Panc1 (cell line): ENCODE results near the gene CREB1. TPM values are rescaled to one million over a fixed set of nuclear protein-coding genes. Genes with fewer than 3 reads are reported as not detected.

ENCODE experiments used
- ATAC-seq: fragments of 200-7000 bp; cut with Tn5 transposase; 2 replicates; pipeline ENCODE4 v1.9.1; 2020; ENCODE audit warnings: mild to moderate bottlenecking, moderate library complexity
- BruUV-seq: library from RNA; stranded (reverse); fragments of 400-500 nt; replicated peaks from 2 replicates; lab custom pipeline; 2021; lab: Mats Ljungman, UMichigan
- CTCF ChIA-PET: fragments of 300-600 bp; sonication (Branson Sonifier 250); formaldehyde crosslinking; loops from one replicate; lab custom pipeline; 2022; ENCODE audit warnings: antibody characterized with exemption; lab: Charles Lee
- POLR2A ChIA-PET: fragments of 300-600 bp; sonication (Branson Sonifier 250); formaldehyde crosslinking; loops from one replicate; lab custom pipeline; 2022; ENCODE audit warnings: antibody characterized with exemption; lab: Charles Lee
- DNase-seq: peaks from one replicate; pipeline ENCODE4 v3.0.0-alpha.2; 2010; ENCODE audit warnings: low read depth, low spot score
- H3K27ac ChIP-seq: 2 replicates; pipeline ENCODE4 v1.5.1; 2011; ENCODE audit warnings: mild to moderate bottlenecking, low read length, inconsistent platforms
- H3K27me3 ChIP-seq: fragments of 200-500 bp; sonication (Bioruptor generic); 2 replicates; pipeline ENCODE4 v1.6.0; 2014; ENCODE audit warnings: low read length, inconsistent platforms; ENCODE audit not compliant: control insufficient read depth, insufficient read depth
- H3K36me3 ChIP-seq: fragments of 200-500 bp; sonication (Bioruptor generic); 2 replicates; pipeline ENCODE4 v1.5.1; 2014; ENCODE audit warnings: inconsistent platforms, mild to moderate bottlenecking, low read length, moderate library complexity; ENCODE audit not compliant: control insufficient read depth, insufficient read depth
- H3K4me1 ChIP-seq: 2 replicates; pipeline ENCODE4 v1.5.1; 2011; ENCODE audit warnings: inconsistent platforms, mild to moderate bottlenecking, low read length, moderate library complexity; ENCODE audit not compliant: control insufficient read depth, insufficient read depth
- H3K4me3 ChIP-seq, 2 experiments: 2 replicates each; pipeline ENCODE4 v1.5.1; 2011 to 2012; ENCODE audit warnings: low read depth in 2 of 2, low read length in 2 of 2, mild to moderate bottlenecking in 2 of 2, inconsistent platforms in 1 of 2, moderate library complexity in 1 of 2
- H3K9me3 ChIP-seq: fragments of 200-500 bp; sonication (Bioruptor generic); 2 replicates; pipeline ENCODE4 v1.5.1; 2014; ENCODE audit warnings: low read depth, mild to moderate bottlenecking, inconsistent platforms, low read length, moderate library complexity; ENCODE audit not compliant: control insufficient read depth, insufficient read depth
- CTCF ChIP-seq: fragments of 450-650 bp; IDR thresholded peaks from 2 replicates; pipeline ENCODE4 v1.5.1; 2017; ENCODE audit warnings: mild to moderate bottlenecking
- POLR2AphosphoS5 ChIP-seq: IDR thresholded peaks from 2 replicates; pipeline ENCODE4 v1.6.1; 2012; ENCODE audit warnings: mild to moderate bottlenecking, low read depth, low read length, moderate library complexity
- REST ChIP-seq, 2 experiments: IDR thresholded peaks; 2 replicates each; pipeline ENCODE4 v1.6.1; 2011 to 2012; ENCODE audit warnings: low read depth in 2 of 2, control low read depth in 1 of 2, low read length in 1 of 2, mild to moderate bottlenecking in 1 of 2, moderate library complexity in 1 of 2; ENCODE audit not compliant: insufficient read depth in 1 of 2
- SIN3A ChIP-seq: IDR thresholded peaks from 2 replicates; pipeline ENCODE4 v1.6.1; 2012; ENCODE audit warnings: low read depth, mild to moderate bottlenecking, low read length, moderate library complexity, borderline replicate concordance; ENCODE audit not compliant: insufficient read depth
- TCF7L2 ChIP-seq: IDR thresholded peaks from 2 replicates; pipeline ENCODE4 v1.6.1; 2011; ENCODE audit warnings: mild to moderate bottlenecking, low read depth, low read length, inconsistent platforms
- in situ Hi-C: cut with HindIII; loops from 2 replicates; pipeline ENCODE4 v1.10.0; 2016; ENCODE audit warnings: low sequenced_read_pairs, low pct_unique_long_range_greater_than_20kb
- intact Hi-C: fragments of 100-400 bp; cut with micrococcal nuclease; formaldehyde crosslinking; loops from one replicate; pipeline ENCODE4 v1.10.0; 2022; ENCODE audit not compliant: unreplicated experiment
- total RNA-seq: library from RNA; stranded (reverse); gene quantifications from one replicate; pipeline ENCODE4 v1.2.1, GENCODE V29; 2021; ENCODE audit not compliant: unreplicated experiment

CREB1 gene
- total RNA-seq, 1 experiment from 2014 or later: 31.1 TPM

GRCh38 chr2:207603486-207603885, 73.7 kb downstream of the CREB1 start:
- ATAC-seq (no peak), DNase-seq (no peak)
- H3K4me3 ChIP-seq: no peak overlapping the region
- BruUV-seq: no TSS peak
- in situ Hi-C loops: no loop called here
- POLR2A ChIA-PET: no interaction called here
- H3K4me1 ChIP-seq: no peaks in the 10 kb centered on the region
- no peaks in the 10 kb centered on the region for H3K9me3 ChIP-seq
- H3K27ac ChIP-seq: no peak overlapping the region
- H3K36me3 ChIP-seq: no peaks in the 10 kb centered on the region
- no peak for TF ChIP-seq TCF7L2
- TF ChIP-seq REST (IDR thresholded peaks at IDR 0.05; ENCODE audit: insufficient read depth in 1 of 2, low read depth in 2 of 2, low read length in 1 of 2): no peak
- no peak for TF ChIP-seq POLR2AphosphoS5
- TF ChIP-seq SIN3A: no peak
- TF ChIP-seq CTCF: no peak
- CTCF ChIA-PET: no interaction called here
- no peaks in the 10 kb centered on the region for H3K27me3 ChIP-seq
- intact Hi-C loops: no loop called here

DNA sequence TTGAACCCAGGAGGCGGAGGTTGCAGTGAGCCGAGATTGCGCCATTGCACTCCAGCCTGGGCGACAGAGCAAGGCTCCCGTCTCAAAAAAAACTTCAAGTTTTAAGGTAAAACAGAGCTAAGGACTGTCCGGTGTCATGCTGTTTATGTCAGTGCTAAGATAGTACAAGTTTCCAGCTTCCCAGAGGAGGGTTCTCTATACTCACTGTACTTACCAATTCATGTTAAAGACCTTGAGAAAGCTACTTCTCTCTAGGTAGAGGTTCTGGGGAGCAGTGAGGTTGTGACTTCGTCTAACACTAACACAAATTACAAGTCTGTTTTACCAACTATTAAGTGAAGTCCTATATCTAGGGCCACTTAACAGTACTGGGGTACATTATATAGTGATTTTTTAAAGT, 76.6 kb downstream of the CREB1 start:
- ChIA-PET POLR2A (no interaction called here), CTCF (no interaction called here)
- no peak for ATAC-seq
- intact Hi-C loops: no loop called here
- H3K27me3 ChIP-seq: no peaks in the 10 kb centered on the region
- DNase-seq: no peak
- no peaks in the 10 kb centered on the region; the same call in 1 of the 2 replicates for H3K36me3 ChIP-seq
- no peak for TF ChIP-seq SIN3A
- no peak for TF ChIP-seq POLR2AphosphoS5
- TF ChIP-seq REST (IDR thresholded peaks at IDR 0.05; ENCODE audit: insufficient read depth in 1 of 2, low read depth in 2 of 2, low read length in 1 of 2): no peak
- no peak for TF ChIP-seq CTCF
- TF ChIP-seq TCF7L2: no peak
- H3K9me3 ChIP-seq: no peaks in the 10 kb centered on the region
- BruUV-seq: no TSS peak
- H3K4me1 ChIP-seq: no peaks in the 10 kb centered on the region
- no peak overlapping the region for H3K4me3 ChIP-seq
- H3K27ac ChIP-seq: no peak overlapping the region
- in situ Hi-C loops: no loop called here
